Measurements from ENCODE around the gene PCDHB9. TPM values are rescaled to one million over a fixed set of nuclear protein-coding genes. Genes with fewer than 3 reads are reported as not detected.

Gene PCDHB9
- total RNA-seq, result 0.97 and 2.2 TPM in 2 replicates

GRCh38 chr5:141186897-141187512 lies at the start of gene PCDHB9:
TSS of gene PCDHB9 (plus strand) at chr5:141187161. CDS start at chr5:141187319, 158 bp downstream.

DNA sequence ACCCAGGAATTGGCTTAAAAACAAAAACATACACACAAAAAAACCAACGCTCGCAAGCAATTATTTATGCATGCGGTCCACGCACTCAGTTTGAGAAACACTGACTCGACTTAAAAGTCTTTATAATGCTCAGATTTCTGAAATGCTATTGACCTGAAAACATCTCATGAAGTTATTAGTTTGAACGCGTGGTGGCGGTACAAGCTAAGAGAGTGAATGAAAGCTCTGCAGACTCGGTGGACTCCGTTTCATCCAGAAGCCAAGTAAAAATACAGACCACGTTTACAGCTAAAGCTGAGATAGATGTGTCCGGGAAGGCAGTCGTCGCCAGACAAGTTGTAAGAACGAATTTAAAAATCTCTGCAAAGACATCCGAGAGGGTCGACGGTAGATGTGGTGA lies 37.1 kb upstream of the PCDHB9 start, which contains the start of gene PCDHB6:
Gene PCDHB6 (plus strand): TSS at position 246 of the 400 bp plus-strand sequence. CDS start 201 bp downstream, outside the sequence.

DNA sequence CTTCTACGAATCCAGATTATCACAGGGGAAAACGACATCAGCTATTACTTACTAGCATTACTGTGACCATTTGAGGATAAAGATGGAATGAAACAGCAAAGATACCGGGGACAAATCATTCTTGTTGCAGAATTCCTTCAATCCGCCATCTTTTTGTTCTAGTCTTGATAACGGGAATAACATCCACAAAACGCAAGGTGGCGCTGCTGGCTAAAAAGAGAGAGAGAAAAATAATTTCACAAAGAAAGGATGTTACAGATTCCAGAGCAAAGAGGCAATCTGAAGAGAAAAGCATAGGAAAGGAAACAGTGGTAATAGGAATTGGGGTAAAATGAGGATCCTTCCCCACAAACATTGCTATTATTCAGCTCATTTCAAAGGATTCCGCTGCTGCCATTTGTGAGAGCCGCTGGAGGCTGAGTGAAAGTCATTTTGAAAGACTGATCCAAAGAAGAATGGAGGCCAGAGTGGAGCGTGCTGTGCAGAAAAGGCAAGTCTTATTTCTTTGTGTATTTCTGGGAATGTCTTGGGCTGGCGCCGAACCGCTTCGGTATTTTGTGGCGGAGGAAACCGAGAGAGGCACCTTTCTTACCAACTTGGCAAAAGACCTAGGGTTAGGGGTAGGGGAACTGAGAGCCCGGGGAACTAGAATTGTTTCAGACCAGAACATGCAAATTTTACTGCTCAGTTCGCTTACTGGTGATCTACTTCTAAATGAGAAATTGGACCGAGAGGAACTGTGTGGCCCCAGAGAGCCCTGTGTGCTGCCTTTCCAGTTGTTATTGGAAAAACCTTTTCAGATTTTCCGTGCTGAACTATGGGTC lies 14.4 kb upstream of the PCDHB9 start, which contains the start of gene PCDHB7:
Gene PCDHB7 (plus strand): TSS at position 264 of the 824 bp plus-strand sequence. CDS start 192 bp downstream, at position 456.

GRCh38 chr5:141177577-141178191 lies 9.3 kb upstream of the PCDHB9 start, which contains the start of gene PCDHB8:
TSS of gene PCDHB8 (plus strand) at chr5:141177790. CDS start at chr5:141178035, 245 bp downstream.

DNA sequence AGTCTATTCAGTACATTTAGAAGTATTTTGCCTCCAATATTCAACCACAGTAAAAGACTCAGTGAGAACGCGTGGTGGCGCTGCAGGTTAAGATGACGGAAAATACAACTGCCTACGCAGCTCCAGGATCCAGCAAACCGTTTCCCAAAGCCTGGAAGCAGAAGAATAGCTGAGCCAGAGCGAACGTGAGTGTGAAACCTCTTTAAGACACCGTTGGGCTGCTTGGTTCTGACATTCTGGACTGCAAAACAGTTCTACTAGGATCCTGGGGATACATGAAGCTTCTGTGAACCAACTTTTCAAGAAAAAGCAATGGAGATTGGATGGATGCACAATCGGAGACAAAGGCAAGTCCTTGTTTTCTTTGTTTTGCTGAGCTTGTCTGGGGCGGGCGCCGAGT lies 4.7 kb upstream of the PCDHB9 start, which contains the start of gene PCDHB16:
Gene PCDHB16 (plus strand): TSS at position 140 of the 400 bp plus-strand sequence. CDS start 173 bp downstream, at position 313.

GRCh38 chr5:141192110-141192725 lies 5.3 kb downstream of the PCDHB9 start, which contains the start of gene PCDHB10:
TSS of gene PCDHB10 (plus strand) at chr5:141192353. CDS start at chr5:141192553, 200 bp downstream.

GRCh38 chr5:141199359-141200235 lies 12.6 kb downstream of the PCDHB9 start, which contains the start of gene PCDHB11:
TSS of gene PCDHB11 (plus strand) at chr5:141199627. CDS start at chr5:141199775, 148 bp downstream.

DNA sequence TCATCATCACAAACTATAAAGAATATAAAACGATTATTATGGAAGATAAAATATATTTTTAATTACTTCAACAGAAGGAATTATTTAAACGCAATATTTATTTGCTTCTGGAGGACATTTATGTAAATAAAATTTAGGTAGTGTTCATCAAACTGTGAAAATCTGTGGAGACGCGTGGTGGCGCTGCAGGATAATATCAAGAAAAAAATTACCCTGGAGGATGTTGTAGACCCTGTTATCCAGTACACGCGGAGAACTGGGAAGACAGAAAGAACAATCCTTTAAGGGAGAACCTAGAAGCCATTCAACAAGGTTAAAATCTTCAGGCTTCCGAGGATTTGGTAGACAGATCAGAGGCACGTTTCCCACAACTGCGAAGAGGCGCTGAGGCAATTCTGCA lies 21.5 kb downstream of the PCDHB9 start, which contains the start of gene PCDHB12:
Gene PCDHB12 (plus strand): TSS at position 242 of the 400 bp plus-strand sequence. CDS start 189 bp downstream, outside the sequence.

DNA sequence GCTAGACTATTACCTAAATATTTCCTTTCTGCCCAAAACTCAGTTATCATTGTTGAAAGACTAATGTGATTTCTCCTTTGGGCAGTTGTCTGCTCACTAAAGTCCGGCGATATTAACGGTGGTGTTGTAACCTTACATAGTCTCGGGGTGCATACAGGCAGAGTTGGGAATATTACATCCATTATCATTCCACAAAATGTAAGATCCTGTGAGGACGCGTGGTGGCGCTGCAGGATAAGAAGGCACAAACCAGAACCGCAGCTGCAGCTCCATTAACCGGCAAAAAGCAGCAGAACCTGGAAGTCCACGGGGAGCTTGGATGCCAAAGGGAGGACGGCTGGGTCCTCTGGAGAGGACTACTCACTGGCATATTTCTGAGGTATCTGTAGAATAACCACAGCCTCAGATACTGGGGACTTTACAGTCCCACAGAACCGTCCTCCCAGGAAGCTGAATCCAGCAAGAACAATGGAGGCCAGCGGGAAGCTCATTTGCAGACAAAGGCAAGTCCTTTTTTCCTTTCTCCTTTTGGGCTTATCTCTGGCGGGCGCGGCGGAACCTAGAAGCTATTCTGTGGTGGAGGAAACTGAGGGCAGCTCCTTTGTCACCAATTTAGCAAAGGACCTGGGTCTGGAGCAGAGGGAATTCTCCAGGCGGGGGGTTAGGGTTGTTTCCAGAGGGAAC lies 26.8 kb downstream of the PCDHB9 start, which contains the start of gene PCDHB13:
Gene PCDHB13 (plus strand): TSS at position 264 of the 684 bp plus-strand sequence. CDS start 205 bp downstream, at position 469.

GRCh38 chr5:141223112-141223783 lies 36.3 kb downstream of the PCDHB9 start, which contains the start of gene PCDHB14:
TSS of gene PCDHB14 (plus strand) at chr5:141223343. CDS start at chr5:141223506, 163 bp downstream.

Other genes starting within 250 kb of the PCDHB9 start
- 0.73 and 1.8 TPM in 2 replicates for gene PCDHAC2, start 220.7 kb upstream of the PCDHB9 start, total RNA-seq
- not detected in 2 replicates for gene PCDHB1, start 135.8 kb upstream of the PCDHB9 start, total RNA-seq
- 6.8 and 7.0 TPM in 2 replicates for gene PCDHB2, start 92.5 kb upstream of the PCDHB9 start, total RNA-seq
- 1.2 and 1.8 TPM in 2 replicates for gene PCDHB3, start 86.7 kb upstream of the PCDHB9 start, total RNA-seq
- gene PCDHB4, start 65.3 kb upstream of the PCDHB9 start, total RNA-seq, result 0.49 TPM in 2 replicates
- 1.1 and 1.2 TPM in 2 replicates for gene PCDHB5, start 52.0 kb upstream of the PCDHB9 start, total RNA-seq
- 0.49 and 0.73 TPM in 2 replicates for gene PCDHB6, start 37.1 kb upstream of the PCDHB9 start, total RNA-seq
- 1.1 and 2.1 TPM in 2 replicates for gene PCDHB7, start 14.5 kb upstream of the PCDHB9 start, total RNA-seq
- gene PCDHB8, start 9.4 kb upstream of the PCDHB9 start, total RNA-seq, result 1.2 and 1.5 TPM in 2 replicates
- 0.81 and 1.8 TPM in 2 replicates for gene PCDHB16, start 4.8 kb upstream of the PCDHB9 start, total RNA-seq
- 0.81 and 0.97 TPM in 2 replicates for gene PCDHB10, start 5.2 kb downstream of the PCDHB9 start, total RNA-seq
- gene PCDHB11, start 12.5 kb downstream of the PCDHB9 start, total RNA-seq, result 0.73 and 0.81 TPM in 2 replicates
- 0.32 and 0.97 TPM in 2 replicates for gene PCDHB12, start 21.6 kb downstream of the PCDHB9 start, total RNA-seq
- 1.2 and 1.3 TPM in 2 replicates for gene PCDHB13, start 26.8 kb downstream of the PCDHB9 start, total RNA-seq
- 0.61 and 1.3 TPM in 2 replicates for gene PCDHB14, start 36.2 kb downstream of the PCDHB9 start, total RNA-seq
- 0.24 and 0.32 TPM in 2 replicates for gene PCDHB15, start 58.2 kb downstream of the PCDHB9 start, total RNA-seq
- gene SLC25A2, start 116.9 kb downstream of the PCDHB9 start, total RNA-seq, result 1.3 and 1.9 TPM in 2 replicates
- 66.9 and 68.6 TPM in 2 replicates for gene TAF7, start 133.6 kb downstream of the PCDHB9 start, total RNA-seq
- 1.1 and 1.6 TPM in 2 replicates for gene PCDHGA1, start 143.4 kb downstream of the PCDHB9 start, total RNA-seq
- gene PCDHGA2, start 151.6 kb downstream of the PCDHB9 start, total RNA-seq, result 4.2 and 6.0 TPM in 2 replicates
- gene PCDHGA3, start 156.7 kb downstream of the PCDHB9 start, total RNA-seq, result 4.9 and 5.7 TPM in 2 replicates
- 3.5 and 4.2 TPM in 2 replicates for gene PCDHGB1, start 162.9 kb downstream of the PCDHB9 start, total RNA-seq
- 7.8 and 8.9 TPM in 2 replicates for gene PCDHGA4, start 167.9 kb downstream of the PCDHB9 start, total RNA-seq
- 4.1 and 4.6 TPM in 2 replicates for gene PCDHGB2, start 172.8 kb downstream of the PCDHB9 start, total RNA-seq
- gene PCDHGA5, start 177.0 kb downstream of the PCDHB9 start, total RNA-seq, result 3.2 and 4.0 TPM in 2 replicates
- gene PCDHGB3, start 183.1 kb downstream of the PCDHB9 start, total RNA-seq, result 6.8 and 7.7 TPM in 2 replicates
- gene PCDHGA6, start 186.7 kb downstream of the PCDHB9 start, total RNA-seq, result 6.5 and 6.8 TPM in 2 replicates
- gene PCDHGA7, start 195.6 kb downstream of the PCDHB9 start, total RNA-seq, result 7.2 and 7.5 TPM in 2 replicates
- 18.0 and 23.0 TPM in 2 replicates for gene PCDHGB4, start 200.5 kb downstream of the PCDHB9 start, total RNA-seq
- gene PCDHGA8, start 205.5 kb downstream of the PCDHB9 start, total RNA-seq, result 3.0 and 4.1 TPM in 2 replicates
- 28.4 and 32.7 TPM in 2 replicates for gene PCDHGB5, start 210.8 kb downstream of the PCDHB9 start, total RNA-seq
- gene PCDHGA9, start 215.6 kb downstream of the PCDHB9 start, total RNA-seq, result 7.1 and 7.3 TPM in 2 replicates
- gene PCDHGB6, start 220.9 kb downstream of the PCDHB9 start, total RNA-seq, result 5.0 and 6.1 TPM in 2 replicates
- 16.7 and 19.1 TPM in 2 replicates for gene PCDHGA10, start 225.8 kb downstream of the PCDHB9 start, total RNA-seq
- gene PCDHGB7, start 230.5 kb downstream of the PCDHB9 start, total RNA-seq, result 20.2 and 20.3 TPM in 2 replicates
- gene PCDHGA11, start 233.9 kb downstream of the PCDHB9 start, total RNA-seq, result 14.6 and 19.8 TPM in 2 replicates
- gene PCDHGA12, start 243.3 kb downstream of the PCDHB9 start, total RNA-seq, result 23.6 and 37.8 TPM in 2 replicates

Data from hair follicle dermal papilla cell (primary cell).